Natural killer cell (primary cell): ENCODE data around the gene ANKRD39. TPM values are rescaled to one million over a fixed set of nuclear protein-coding genes. Genes with fewer than 3 reads are reported as not detected.

Source experiments
- ATAC-seq, 3 donors: fragments of 150-1000 bp in 2 of 3; fragments of 200-7000 bp in 1 of 3; cut with Tn5 transposase; 1 replicate in 1 of 3; 2 replicates in 2 of 3; pipeline ENCODE4 v1.10.0; 2021; ENCODE audit warnings: mild to moderate bottlenecking in 2 of 3, moderate library complexity in 2 of 3
- DNase-seq, 2 donors: peaks; one replicate each; pipeline versions ENCODE4 v3.0.0 to v3.0.0-alpha.2; 2013 to 2021; ENCODE audit warnings: mixed read lengths in 1 of 2
- H3K27ac ChIP-seq: one replicate; pipeline ENCODE4 v1.5.1; 2013; ENCODE audit warnings: mild to moderate bottlenecking, low read length
- H3K27me3 ChIP-seq: one replicate; pipeline ENCODE4 v1.6.1; 2013; ENCODE audit warnings: low read length; ENCODE audit not compliant: control insufficient read depth, insufficient read depth
- H3K36me3 ChIP-seq: one replicate; pipeline ENCODE4 v1.6.1; 2013; ENCODE audit warnings: low read length; ENCODE audit not compliant: control insufficient read depth, insufficient read depth
- H3K4me1 ChIP-seq: one replicate; pipeline ENCODE4 v1.6.1; 2013; ENCODE audit warnings: low read length; ENCODE audit not compliant: control insufficient read depth, insufficient read depth
- H3K4me3 ChIP-seq: one replicate; pipeline ENCODE4 v1.5.1; 2013; ENCODE audit warnings: low read length
- H3K9me3 ChIP-seq: one replicate; pipeline ENCODE4 v1.6.1; 2013; ENCODE audit warnings: low read length; ENCODE audit not compliant: control insufficient read depth, insufficient read depth
- H3K27ac Mint-ChIP-seq, 2 donors: one replicate each; pipeline ENCODE4 v1.8.0; 2022; ENCODE audit warnings: mild to moderate bottlenecking in 2 of 2, mixed read lengths in 2 of 2, moderate library complexity in 1 of 2
- H3K27me3 Mint-ChIP-seq, 2 donors: one replicate each; pipeline ENCODE4 v1.8.0; 2022; ENCODE audit warnings: low read depth in 2 of 2, mixed read lengths in 2 of 2
- H3K36me3 Mint-ChIP-seq: one replicate; pipeline ENCODE4 v1.8.0; 2022; ENCODE audit warnings: mixed read lengths
- H3K4me1 Mint-ChIP-seq, 2 donors: one replicate each; pipeline ENCODE4 v1.8.0; 2022; ENCODE audit warnings: mixed read lengths in 2 of 2
- H3K4me3 Mint-ChIP-seq: one replicate; pipeline ENCODE4 v1.8.0; 2022; ENCODE audit warnings: mild to moderate bottlenecking, moderate library complexity, mixed read lengths
- H3K9me3 Mint-ChIP-seq, 2 donors: one replicate each; pipeline ENCODE4 v1.8.0; 2022; ENCODE audit warnings: mixed read lengths in 2 of 2
- CTCF ChIP-seq: fragments of 200-600 bp; IDR thresholded peaks from one replicate; pipeline ENCODE4 v1.8.0; 2022; ENCODE audit warnings: antibody characterized with exemption
- WGBS: methylation state at CpG from one replicate; pipeline ENCODE4 v1.1.7; 2013; ENCODE audit warnings: missing lambda C conversion rate; ENCODE audit not compliant: insufficient coverage; 5-methylcytosine and 5-hydroxymethylcytosine counted together
- intact Hi-C: fragments of 100-400 bp; cut with micrococcal nuclease; formaldehyde crosslinking; loops from one replicate; pipeline ENCODE4 v1.14.2; 2022
- total RNA-seq, 4 donors: library from RNA; stranded (reverse); fragments of 120-200 nt in 1 of 4; gene quantifications; one replicate each; pipeline versions ENCODE4 v1.2.3 to v1.2.4, GENCODE V29; 2013 to 2022

ANKRD39 gene
- total RNA-seq, 3 donors from 2014 or later (not counting 1 experiment from before 2014, with no cell fraction given) = 15.5 to 22.3 (median 21.6) TPM

- Mint-ChIP-seq H3K9me3 (no peaks in the 10 kb centered on the region), H3K27ac (no peak overlapping the region)
These were observed 29.4 kb downstream of the ANKRD39 start for GRCh38 chr2:96828436-96828835.

DNA sequence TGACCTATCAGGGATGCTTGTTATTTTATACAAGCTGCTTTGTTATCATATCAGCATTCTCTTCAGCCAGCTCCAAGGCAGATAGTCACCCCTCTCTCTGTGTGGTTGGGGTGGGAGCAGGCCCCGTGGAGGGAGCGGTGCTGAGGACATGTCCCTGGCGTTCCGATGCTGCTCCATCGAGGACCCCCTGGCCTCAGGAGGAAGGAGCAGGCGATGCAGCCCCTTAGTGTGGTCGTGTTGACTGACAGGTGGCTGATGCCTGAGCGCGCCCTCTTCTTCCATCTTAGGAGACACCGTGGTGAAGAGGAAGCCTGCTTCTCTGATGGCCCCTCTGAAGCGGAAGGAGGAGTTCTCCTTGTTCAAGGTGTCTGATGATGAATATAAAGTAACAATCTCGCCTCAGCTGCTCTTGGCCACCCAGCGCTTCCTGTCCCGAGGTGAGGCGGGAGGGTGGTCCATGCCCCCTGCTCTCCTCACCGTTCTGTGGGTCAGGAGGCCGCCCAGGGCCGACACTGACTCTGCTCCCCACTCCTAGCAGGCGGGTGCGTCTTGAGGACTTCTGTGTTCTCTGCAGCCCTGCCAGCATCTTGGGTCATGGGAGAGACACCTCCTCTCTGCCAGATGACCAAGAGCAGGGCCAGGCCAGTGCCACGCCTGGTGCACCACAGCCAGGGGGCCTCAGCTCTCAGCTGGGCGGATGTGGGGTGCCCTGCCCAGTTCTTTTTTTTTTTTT, 31.1 kb downstream of the ANKRD39 start:
- ATAC-seq (no peak), DNase-seq (no peak)
- no peaks in the 10 kb centered on the region for H3K4me1 ChIP-seq
- TF ChIP-seq CTCF = no peak
- no peaks in the 10 kb centered on the region for H3K9me3 ChIP-seq
- Mint-ChIP-seq H3K27ac (no peak overlapping the region), H3K4me1 (peaks cover 4 to 23% of the 10 kb centered on the region in 2 donors), H3K36me3 (peaks cover 9% of the 10 kb centered on the region), H3K9me3 (no peaks in the 10 kb centered on the region), H3K27me3 (no peaks in the 10 kb centered on the region), H3K4me3 (no peak overlapping the region)
- no peak overlapping the region for H3K4me3 ChIP-seq
- H3K36me3 ChIP-seq = peaks cover 71% of the 10 kb centered on the region
- no peaks in the 10 kb centered on the region for H3K27me3 ChIP-seq
- intact Hi-C loops = no loop called here
- 92% methylated on average over 21 of the region's 22 CpGs for WGBS
- no peak overlapping the region for H3K27ac ChIP-seq

More at GRCh38 chr2:96828436-96828835, 29.4 kb downstream of the ANKRD39 start:
- H3K27me3 ChIP-seq = no peaks in the 10 kb centered on the region
- no peak overlapping the region for H3K4me3 ChIP-seq
- DNase-seq (no peak), ATAC-seq (no peak)
- Mint-ChIP-seq H3K4me3 (no peak overlapping the region), H3K27me3 (no peaks in the 10 kb centered on the region), H3K4me1 (peaks cover 0 to 16% of the 10 kb centered on the region in 2 donors), H3K36me3 (peaks cover 14% of the 10 kb centered on the region)
- TF ChIP-seq CTCF = no peak
- H3K4me1 ChIP-seq = no peaks in the 10 kb centered on the region
- intact Hi-C loops = no loop called here
- no peaks in the 10 kb centered on the region for H3K9me3 ChIP-seq
- peaks cover 75% of the 10 kb centered on the region for H3K36me3 ChIP-seq
- WGBS = 97% methylated on average over 14 of the region's 14 CpGs
- no peak overlapping the region for H3K27ac ChIP-seq

DNA sequence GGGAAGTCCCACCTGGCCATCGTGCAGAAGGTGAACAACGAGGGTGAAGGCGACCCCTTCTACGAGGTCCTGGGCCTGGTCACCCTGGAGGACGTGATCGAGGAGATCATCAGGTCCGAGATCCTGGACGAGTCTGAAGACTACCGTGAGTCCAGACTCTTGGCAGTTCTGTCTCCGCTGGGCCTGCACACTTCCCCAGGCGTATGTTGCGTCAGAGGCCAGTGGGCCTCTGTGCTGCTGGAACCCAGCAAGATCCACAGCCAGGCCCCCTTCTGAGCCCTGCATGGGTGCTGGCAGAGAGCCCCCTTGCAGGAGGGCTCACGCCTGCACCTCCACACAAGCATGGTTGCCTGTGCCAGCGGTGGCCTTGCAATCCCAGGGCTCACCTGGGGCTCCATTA, 32.8 kb downstream of the ANKRD39 start:
- H3K36me3 Mint-ChIP-seq = peaks cover 8% of the 10 kb centered on the region
- H3K27me3 ChIP-seq = no peaks in the 10 kb centered on the region
- no peak overlapping the region for H3K27ac ChIP-seq
- DNase-seq = no peak
- intact Hi-C loops = no loop called here
- ATAC-seq = no peak
- H3K4me3 Mint-ChIP-seq = no peak overlapping the region
- no peaks in the 10 kb centered on the region for H3K27me3 Mint-ChIP-seq
- no peaks in the 10 kb centered on the region for H3K9me3 Mint-ChIP-seq
- H3K4me1 Mint-ChIP-seq = peaks cover 19 to 38% of the 10 kb centered on the region in 2 donors
- no peak overlapping the region for H3K27ac Mint-ChIP-seq
- no peaks in the 10 kb centered on the region for H3K9me3 ChIP-seq
- H3K4me3 ChIP-seq = no peak overlapping the region
- 97% methylated on average over 14 of the region's 14 CpGs for WGBS
- TF ChIP-seq CTCF = no peak
- H3K4me1 ChIP-seq = peaks cover 10% of the 10 kb centered on the region
- H3K36me3 ChIP-seq = peaks cover 55% of the 10 kb centered on the region
